HepG2 (cell line): ENCODE data around the gene CREB3. TPM values are rescaled to one million over a fixed set of nuclear protein-coding genes. Genes with fewer than 3 reads are reported as not detected.

Experiments
- ATAC-seq: fragments of 200-7000 bp; cut with Tn5 transposase; 3 replicates; pipeline ENCODE4 v1.9.1; 2020; ENCODE audit warnings: mild to moderate bottlenecking, moderate library complexity
- BruUV-seq: library from RNA; stranded (reverse); fragments of 400-500 nt; replicated peaks from 2 replicates; lab custom pipeline; 2021; lab: Mats Ljungman, UMichigan
- CTCF ChIA-PET: fragments of 300-600 bp; formaldehyde crosslinking; extraction: SDS; loops from one replicate; lab custom pipeline; 2021; ENCODE audit warnings: low total read pairs, inconsistent platforms, low intra/inter-chr PET ratio; lab: Yijun Ruan, JAX
- POLR2A ChIA-PET: fragments of 350-600 bp; sonication (Branson Sonifier 250); formaldehyde crosslinking; loops from one replicate; lab custom pipeline; 2020; ENCODE audit warnings: antibody characterized with exemption, inconsistent platforms; lab: Yijun Ruan, JAX
- DNase-seq: peaks from one replicate; pipeline ENCODE4 v3.0.0-alpha.2; 2015; ENCODE audit warnings: low spot score
- FAIRE-seq: peaks from 3 replicates; lab custom pipeline; 2011; peaks lifted over from hg19 to GRCh38; lab: Jason Lieb, UNC
- H2AFZ ChIP-seq: one replicate; pipeline ENCODE4 v1.6.1; 2011; ENCODE audit warnings: low read length, inconsistent platforms
- H3K27ac ChIP-seq: fragments of 300-600 bp; 3 replicates; pipeline ENCODE4 v1.8.0; 2011; ENCODE audit warnings: mixed run types, mild to moderate bottlenecking, mixed read lengths, low read length, inconsistent platforms; ENCODE audit not compliant: insufficient read depth; ENCODE audit errors: extremely low read length
- H3K27me3 ChIP-seq, 2 experiments: fragments of 200-600 bp in 1 of 2; 2 replicates in 1 of 2; 3 replicates in 1 of 2; pipeline versions ENCODE4 v1.6.0 to v1.8.0; 2011; ENCODE audit warnings: low read length in 2 of 2, mild to moderate bottlenecking in 2 of 2, moderate library complexity in 2 of 2, inconsistent platforms in 1 of 2; ENCODE audit not compliant: insufficient read depth in 2 of 2, control insufficient read depth in 1 of 2
- H3K36me3 ChIP-seq, 2 experiments: fragments of 200-600 bp in 1 of 2; replicated peaks in 1 of 2; 2 replicates in 1 of 2; 3 replicates in 1 of 2; pipeline versions ENCODE4 v1.5.1 to v1.8.0; 2011; ENCODE audit warnings: low read length in 2 of 2, inconsistent platforms in 1 of 2; ENCODE audit not compliant: insufficient read depth in 2 of 2, control insufficient read depth in 1 of 2
- H3K4me1 ChIP-seq: 2 replicates; pipeline ENCODE4 v1.5.1; 2012; ENCODE audit warnings: low read length, inconsistent platforms; ENCODE audit not compliant: insufficient read depth
- H3K4me2 ChIP-seq: 2 replicates; pipeline ENCODE4 v1.6.0; 2011; ENCODE audit warnings: low read depth, low read length, inconsistent platforms
- H3K4me3 ChIP-seq, 3 experiments: fragments of 200-600 bp in 1 of 3; sonication (generic), shearing (Covaris generic) in 1 of 3; replicated peaks in 1 of 3; 2 replicates each; pipeline ENCODE4 v1.5.1; 2011 to 2016; ENCODE audit warnings: low read length in 3 of 3, inconsistent platforms in 2 of 3, low read depth in 2 of 3, mild to moderate bottlenecking in 2 of 3, control low read depth in 1 of 3, mixed read lengths in 1 of 3; ENCODE audit not compliant: insufficient read depth in 1 of 3
- H3K79me2 ChIP-seq: one replicate; pipeline ENCODE4 v1.6.1; 2011; ENCODE audit warnings: low read length, inconsistent platforms; ENCODE audit not compliant: insufficient read depth
- H3K9ac ChIP-seq: 2 replicates; pipeline ENCODE4 v1.6.0; 2011; ENCODE audit warnings: mild to moderate bottlenecking, low read depth, low read length, inconsistent platforms; ENCODE audit not compliant: insufficient read depth
- H3K9me3 ChIP-seq: 2 replicates; pipeline ENCODE4 v1.5.1; 2012; ENCODE audit warnings: mild to moderate bottlenecking, low read length
- H4K20me1 ChIP-seq: 2 replicates; pipeline ENCODE4 v1.6.0; 2011; ENCODE audit warnings: inconsistent platforms, mild to moderate bottlenecking, low read length, moderate library complexity; ENCODE audit not compliant: insufficient read depth
- ARNTL ChIP-seq: sonication (generic); formaldehyde crosslinking; IDR thresholded peaks from 2 replicates; pipeline ENCODE4 v1.4.0; 2020; ENCODE audit warnings: mild to moderate bottlenecking, missing genetic modification reagents
- BORCS8-MEF2B ChIP-seq: sonication (generic); formaldehyde crosslinking; IDR thresholded peaks from 2 replicates; pipeline ENCODE4 v1.8.0; 2022; ENCODE audit warnings: mild to moderate bottlenecking, missing genetic modification reagents
- CHCHD3 ChIP-seq: sonication (generic); formaldehyde crosslinking; IDR thresholded peaks from 2 replicates; pipeline ENCODE4 v1.8.0; 2022; ENCODE audit warnings: mild to moderate bottlenecking, missing genetic modification reagents, moderate library complexity
- DRAP1 ChIP-seq: IDR thresholded peaks from 2 replicates; pipeline ENCODE4 v1.6.1; 2016; ENCODE audit warnings: missing genetic modification reagents, missing compliant biosample characterization
- ERF ChIP-seq: IDR thresholded peaks from 2 replicates; pipeline ENCODE4 v1.6.1; 2018; ENCODE audit warnings: missing biosample characterization, missing genetic modification reagents
- ESRRA ChIP-seq: sonication (generic); formaldehyde crosslinking; IDR thresholded peaks from 2 replicates; pipeline ENCODE4 v1.5.1; 2020; ENCODE audit warnings: mild to moderate bottlenecking, low read depth, missing genetic modification reagents
- FOSL2 ChIP-seq: sonication (generic); formaldehyde crosslinking; IDR thresholded peaks from 2 replicates; pipeline ENCODE4 v1.4.0; 2020; ENCODE audit warnings: missing genetic modification reagents
- HBP1 ChIP-seq: IDR thresholded peaks from 2 replicates; pipeline ENCODE4 v1.6.1; 2016; ENCODE audit warnings: low read depth, control low read depth
- HNF4G ChIP-seq, 2 experiments: sonication (generic) in 1 of 2; formaldehyde crosslinking in 1 of 2; IDR thresholded peaks; 2 replicates each; pipeline versions ENCODE4 v1.4.0 to v1.6.1; 2011 to 2020; ENCODE audit warnings: borderline replicate concordance in 2 of 2, low read depth in 2 of 2, mild to moderate bottlenecking in 2 of 2, low read length in 1 of 2, missing genetic modification reagents in 1 of 2, moderate library complexity in 1 of 2
- MIER2 ChIP-seq: IDR thresholded peaks from 2 replicates; pipeline ENCODE4 v1.6.1; 2016; ENCODE audit warnings: missing biosample characterization, missing genetic modification reagents
- PCBP2 ChIP-seq: fragments of 200-400 bp; formaldehyde crosslinking; optimal IDR thresholded peaks from 2 replicates; pipeline ENCODE3; 2018; ENCODE audit warnings: low read length, low read depth; ENCODE audit not compliant: poor library complexity, severe bottlenecking
- RAD51 ChIP-seq: fragments of 450-650 bp; IDR thresholded peaks from 2 replicates; pipeline ENCODE4 v1.6.1; 2016; ENCODE audit warnings: borderline replicate concordance
- SCMH1 ChIP-seq: sonication (generic); formaldehyde crosslinking; IDR thresholded peaks from 2 replicates; pipeline ENCODE4 v1.9.0; 2021; ENCODE audit warnings: missing genetic modification reagents, mild to moderate bottlenecking, borderline replicate concordance
- SIN3A ChIP-seq: IDR thresholded peaks from 2 replicates; pipeline ENCODE4 v1.6.1; 2011; ENCODE audit warnings: low read depth, mild to moderate bottlenecking, control low read depth, low read length, borderline replicate concordance
- YEATS2 ChIP-seq: sonication (generic); formaldehyde crosslinking; IDR thresholded peaks from 2 replicates; pipeline ENCODE4 v1.4.0; 2020; ENCODE audit warnings: missing genetic modification reagents, borderline replicate concordance
- ZBTB20 ChIP-seq: sonication (generic); formaldehyde crosslinking; IDR thresholded peaks from 2 replicates; pipeline ENCODE4 v1.8.1; 2023; ENCODE audit warnings: missing genetic modification reagents, low read depth, mild to moderate bottlenecking, borderline replicate concordance
- ZBTB42 ChIP-seq: sonication (generic); formaldehyde crosslinking; IDR thresholded peaks from 2 replicates; pipeline ENCODE4 v1.5.0; 2020; ENCODE audit warnings: mild to moderate bottlenecking, missing genetic modification reagents
- ZNF354B ChIP-seq: sonication (generic); formaldehyde crosslinking; IDR thresholded peaks from 2 replicates; pipeline ENCODE4 v1.8.0; 2022; ENCODE audit warnings: mild to moderate bottlenecking, missing genetic modification reagents
- ZNF792 ChIP-seq: IDR thresholded peaks from 2 replicates; pipeline ENCODE4 v1.6.1; 2016
- ZSCAN5A ChIP-seq: sonication (generic); formaldehyde crosslinking; IDR thresholded peaks from 2 replicates; pipeline ENCODE4 v1.8.0; 2022; ENCODE audit warnings: mild to moderate bottlenecking, missing genetic modification reagents, borderline replicate concordance
- WGBS: methylation state at CpG from one replicate; pipeline ENCODE4 v1.1.6; 2017; ENCODE audit warnings: low lambda C conversion rate; 5-methylcytosine and 5-hydroxymethylcytosine counted together
- in situ Hi-C: cut with HindIII; loops from 2 replicates; pipeline ENCODE4 v1.10.0; 2017; ENCODE audit warnings: low pct_unique_long_range_greater_than_20kb; ENCODE audit not compliant: extremely low pct_ligation_motif_present
- intact Hi-C: fragments of 100-400 bp; cut with micrococcal nuclease; formaldehyde crosslinking; loops from one replicate; pipeline ENCODE4 v1.10.0; 2022; ENCODE audit not compliant: unreplicated experiment
- polyA plus RNA-seq, 8 experiments: library from polyadenylated mRNA; depleted of rRNA in 3 of 8; stranded (reverse) in 7 of 8; unstranded in 1 of 8; fragments of >200 nt; fragmentation: Illumina TruSeq in 4 of 8; extraction: Trizol in 4 of 8; gene quantifications; 2 replicates each; pipeline versions ENCODE4 v1.2.1 to v1.2.3, GENCODE V29; 2011 to 2016; ENCODE audit warnings: low read depth in 4 of 8, missing spikeins in 1 of 8, mixed read lengths in 1 of 8; ENCODE audit not compliant: insufficient read depth in 1 of 8
- total RNA-seq, 5 experiments: library from RNA; depleted of rRNA; stranded (reverse); fragments of >200 nt; fragmentation: Illumina TruSeq; extraction: Trizol; gene quantifications; 2 replicates each; pipeline ENCODE4 v1.2.3, GENCODE V29; 2016; ENCODE audit warnings: low read depth in 1 of 5

CREB3 gene
- total and polyA plus RNA-seq, 2 of the 13 experiments (the other 11 are each of a cell fraction or from before 2014, with no cell fraction given) = 11.1 to 34.2 TPM

- TF ChIP-seq ZSCAN5A (CRISPR knock-in tag) (no peak), DRAP1 (CRISPR knock-in tag) (no peak), SIN3A (no peak), ERF (CRISPR knock-in tag) (no peak), PCBP2 (no peak), CHCHD3 (no peak), HBP1 (CRISPR knock-in tag) (no peak)
Observed at GRCh38 chr9:35748242-35748857, 15.9 kb downstream of the CREB3 start (continued).

GRCh38 chr9:35748858-35749514, 16.5 kb downstream of the CREB3 start, which contains the start of the genes GBA2 and RGP1:
Gene GBA2 (minus strand): TSS chr9:35749228. CDS start chr9:35748704, 524 bp downstream.
Gene RGP1 (plus strand): TSS chr9:35749287. CDS start chr9:35749756, 469 bp downstream.
- ATAC-seq (peak; percentile 90), FAIRE-seq (no peak), DNase-seq (peak; percentile 77)
- BruUV-seq = no TSS peak
- POLR2A ChIA-PET = interaction anchor here (1.0 to 5.8 kb wide), 17 partner anchors 8 to 103 kb away, joined by 3 to 102 read pairs (median 9); partner anchors contain the start of genes ARHGEF39, CCDC107, CREB3 and HINT2
- Histone ChIP-seq H3K9me3 (no peaks in the 10 kb centered on the region), H2AFZ (no peak within 1 kb of the TSS), H4K20me1 (peaks cover 39% of the 10 kb centered on the region), H3K4me2 (peak within 1 kb of the TSS; percentile 94), H3K9ac (peak within 1 kb of the TSS; percentile 94), H3K4me1 (peaks cover 42% of the 10 kb centered on the region), H3K36me3 (peaks cover 16 to 39% of the 10 kb centered on the region in 2 experiments), H3K79me2 (peaks cover 46% of the 10 kb centered on the region), H3K27ac (peak within 1 kb of the TSS; percentile 89), H3K4me3 (peak within 1 kb of the TSS; percentile 95 to 99 (median 98)), H3K27me3 (no peaks in the 10 kb centered on the region; a peak in 2 of 5 replicates)
- intact Hi-C loops (loop anchor here (1.0 to 2.0 kb wide), 2 partner anchors 16 to 91 kb away; partner anchors contain the start of genes CCDC107, CREB3, RMRP and TLN1), in situ Hi-C loops (no loop called here)
- CTCF ChIA-PET = no interaction called here
- 2% methylated on average over 29 of the region's 69 CpGs for WGBS
- TF ChIP-seq SCMH1 (CRISPR knock-in tag) = no peak
- TF ChIP-seq ZBTB42 = no peak
- no peak for TF ChIP-seq ZBTB20 (CRISPR knock-in tag)
- TF ChIP-seq ARNTL (CRISPR knock-in tag) = no peak
- TF ChIP-seq ZNF792 (CRISPR knock-in tag) = no peak
- peak; percentile 50 for TF ChIP-seq HNF4G (IDR thresholded peaks at IDR 0.05; ENCODE audit: borderline replicate concordance, low read depth, low read length)
- no peak for TF ChIP-seq HNF4G (CRISPR knock-in tag; IDR thresholded peaks at IDR 0.05; ENCODE audit: borderline replicate concordance, low read depth)
- no peak for TF ChIP-seq MIER2 (CRISPR knock-in tag)
- TF ChIP-seq FOSL2 (CRISPR knock-in tag) = no peak
- TF ChIP-seq RAD51 = no peak
- TF ChIP-seq BORCS8-MEF2B = no peak
- no peak for TF ChIP-seq ZNF354B (CRISPR knock-in tag)
- TF ChIP-seq ESRRA (CRISPR knock-in tag) = peak; percentile 93
- peak; percentile 66 for TF ChIP-seq YEATS2
